ENCODE measurements around the gene GPC6.

GPC6 gene

DNA sequence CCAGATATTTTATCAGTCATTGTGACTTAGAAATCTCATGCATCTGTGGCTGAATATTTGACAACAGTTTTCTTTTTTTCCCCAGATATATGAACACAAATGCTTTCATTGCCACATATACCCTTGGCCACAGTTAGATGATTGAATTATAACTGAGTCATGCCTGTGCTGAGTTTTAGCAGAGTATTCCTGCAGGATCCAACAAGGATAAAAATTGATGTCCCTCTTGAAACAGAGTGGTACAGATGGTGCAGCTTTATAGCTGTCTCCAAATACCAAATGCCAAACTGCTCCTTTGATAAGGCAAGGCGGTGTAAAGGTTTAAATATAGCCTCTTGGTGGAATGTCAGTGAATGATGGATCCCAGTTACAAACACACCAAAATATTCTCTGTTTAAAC is 428.5 kb downstream of the GPC6 start:
- Histone ChIP-seq H3K9me3 (ENCODE audit: control insufficient read depth in 1 of 2, low read length in 2 of 2) (peaks cover 0 to 4% of the 10 kb centered on the region in 2 donors), H3K27me3 (ENCODE audit: low read depth, low read length) (no peaks in the 10 kb centered on the region), H3K4me3 (ENCODE audit: low read depth in 1 of 2, low read length in 2 of 2) (no peak overlapping the region), H3K36me3 (ENCODE audit: control insufficient read depth in 1 of 2, insufficient read depth in 2 of 2, low read length in 2 of 2) (no peaks in the 10 kb centered on the region), H3K27ac (ENCODE audit: low read length) (no peak overlapping the region), H3K4me1 (ENCODE audit: control insufficient read depth in 1 of 2, insufficient read depth in 2 of 2, low read length in 2 of 2) (no peaks in the 10 kb centered on the region)

DNA sequence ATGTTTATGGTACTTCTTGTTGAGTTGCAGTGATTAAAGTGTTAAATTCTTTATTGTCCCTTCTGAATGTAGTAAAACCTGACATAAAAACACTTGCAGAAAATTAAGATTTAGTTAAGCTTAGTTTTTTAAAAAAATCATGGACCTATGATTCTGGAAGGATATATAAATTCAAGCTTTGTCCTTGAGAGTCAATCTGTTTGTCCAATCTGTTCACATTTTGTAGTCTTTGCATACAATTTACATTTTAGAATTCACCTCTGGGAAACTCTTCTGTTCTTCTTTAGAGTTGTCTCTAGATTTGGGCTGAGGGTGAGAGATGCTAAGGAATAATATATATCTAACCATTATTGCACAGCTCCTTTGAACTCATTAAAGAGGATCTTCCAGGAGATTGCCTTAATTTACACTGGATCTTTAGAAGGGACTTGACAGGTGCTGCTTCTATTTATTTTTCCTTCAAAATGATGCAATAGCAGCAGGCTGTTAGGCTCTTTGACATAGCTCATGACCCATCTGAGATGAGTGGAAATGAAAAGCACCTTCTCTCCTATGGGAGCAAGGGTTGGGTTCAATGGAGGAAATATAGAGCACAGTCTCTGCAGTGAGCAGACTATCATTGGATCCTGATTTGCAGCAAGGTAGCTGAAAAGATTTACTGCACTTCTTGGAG is 433.9 kb downstream of the GPC6 start:
- Histone ChIP-seq H3K27ac (ENCODE audit: low read length) (no peak overlapping the region), H3K4me3 (ENCODE audit: low read depth in 1 of 2, low read length in 2 of 2) (no peak overlapping the region), H3K36me3 (ENCODE audit: control insufficient read depth in 1 of 2, insufficient read depth in 2 of 2, low read length in 2 of 2) (no peaks in the 10 kb centered on the region), H3K4me1 (ENCODE audit: control insufficient read depth in 1 of 2, insufficient read depth in 2 of 2, low read length in 2 of 2) (no peaks in the 10 kb centered on the region), H3K9me3 (ENCODE audit: control insufficient read depth in 1 of 2, low read length in 2 of 2) (peaks cover 0 to 4% of the 10 kb centered on the region in 2 donors), H3K27me3 (ENCODE audit: low read depth, low read length) (no peaks in the 10 kb centered on the region)

DNA sequence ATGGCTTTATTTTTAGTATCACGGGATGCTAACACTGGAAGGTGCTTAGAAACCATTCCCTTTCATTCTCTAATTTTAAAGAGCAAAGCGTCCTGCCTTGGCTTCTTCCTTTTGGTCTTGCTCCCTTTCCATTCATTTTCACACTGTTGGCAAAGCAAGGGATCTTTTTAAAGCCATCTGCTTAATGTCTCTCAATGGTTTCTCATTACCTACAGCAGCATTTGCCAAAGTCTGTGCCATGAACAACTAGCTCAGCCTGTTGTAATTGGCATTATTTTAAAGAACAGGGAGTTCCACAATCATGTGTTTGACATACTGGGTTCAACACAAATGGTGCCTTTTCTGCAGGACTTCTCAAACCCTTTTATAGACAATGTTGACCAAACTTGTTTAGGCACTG is 444.3 kb downstream of the GPC6 start:
- Histone ChIP-seq H3K27ac (ENCODE audit: low read length) (no peak overlapping the region), H3K36me3 (ENCODE audit: control insufficient read depth in 1 of 2, insufficient read depth in 2 of 2, low read length in 2 of 2) (no peaks in the 10 kb centered on the region), H3K4me3 (ENCODE audit: low read depth in 1 of 2, low read length in 2 of 2) (no peak overlapping the region), H3K4me1 (ENCODE audit: control insufficient read depth in 1 of 2, insufficient read depth in 2 of 2, low read length in 2 of 2) (no peaks in the 10 kb centered on the region), H3K27me3 (ENCODE audit: low read depth, low read length) (no peaks in the 10 kb centered on the region), H3K9me3 (ENCODE audit: control insufficient read depth in 1 of 2, low read length in 2 of 2) (no peaks in the 10 kb centered on the region)

DNA sequence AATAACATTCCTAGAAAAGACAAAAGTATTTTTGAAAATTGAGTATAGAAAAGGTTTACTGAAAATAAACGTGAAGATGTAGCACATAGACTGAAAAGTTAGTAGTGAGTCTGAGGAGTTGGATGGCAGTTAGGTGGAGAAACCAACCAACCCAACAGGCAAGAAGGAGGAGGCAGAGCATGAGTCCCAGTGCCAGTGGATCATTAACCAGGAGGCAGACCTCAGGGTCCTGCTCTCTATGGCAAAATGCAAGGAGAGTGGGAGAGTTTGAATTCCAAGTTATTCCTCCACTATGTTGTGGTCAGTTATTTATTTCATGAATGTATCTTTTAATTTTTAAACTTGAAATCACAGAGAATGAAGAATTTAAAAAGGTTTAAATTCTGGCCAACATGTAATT is 446.4 kb downstream of the GPC6 start:
- Histone ChIP-seq H3K27ac (ENCODE audit: low read length) (no peak overlapping the region), H3K36me3 (ENCODE audit: control insufficient read depth in 1 of 2, insufficient read depth in 2 of 2, low read length in 2 of 2) (no peaks in the 10 kb centered on the region), H3K27me3 (ENCODE audit: low read depth, low read length) (no peaks in the 10 kb centered on the region)

DNA sequence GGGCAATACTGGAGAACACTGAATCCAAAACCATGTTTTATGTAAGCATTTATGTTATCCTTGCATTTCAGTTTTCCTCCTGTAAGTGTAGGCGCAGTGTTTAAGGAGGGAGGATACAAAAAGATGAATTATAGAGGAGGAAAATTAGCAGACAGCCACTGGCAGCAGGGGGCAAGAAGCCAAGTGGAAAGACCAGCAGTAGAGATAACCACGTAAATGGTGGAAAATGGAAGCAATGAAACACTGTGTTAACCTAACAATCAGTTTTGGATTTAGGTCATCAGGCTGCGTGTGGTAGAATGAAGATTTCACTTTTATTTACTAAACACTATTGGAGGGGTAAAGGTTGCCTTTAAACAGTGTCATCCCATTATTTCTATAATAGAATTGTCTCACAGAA is 447.3 kb downstream of the GPC6 start:
- Histone ChIP-seq H3K9me3 (ENCODE audit: control insufficient read depth in 1 of 2, low read length in 2 of 2) (no peaks in the 10 kb centered on the region), H3K4me3 (ENCODE audit: low read depth in 1 of 2, low read length in 2 of 2) (no peak overlapping the region), H3K27me3 (ENCODE audit: low read depth, low read length) (no peaks in the 10 kb centered on the region), H3K36me3 (ENCODE audit: control insufficient read depth in 1 of 2, insufficient read depth in 2 of 2, low read length in 2 of 2) (no peaks in the 10 kb centered on the region), H3K27ac (ENCODE audit: low read length) (no peak overlapping the region), H3K4me1 (ENCODE audit: control insufficient read depth in 1 of 2, insufficient read depth in 2 of 2, low read length in 2 of 2) (no peaks in the 10 kb centered on the region)

More for the DNA sequence above, 446.4 kb downstream of the GPC6 start:
- Histone ChIP-seq H3K9me3 (ENCODE audit: control insufficient read depth in 1 of 2, low read length in 2 of 2) (no peaks in the 10 kb centered on the region), H3K4me3 (ENCODE audit: low read depth in 1 of 2, low read length in 2 of 2) (no peak overlapping the region), H3K4me1 (ENCODE audit: control insufficient read depth in 1 of 2, insufficient read depth in 2 of 2, low read length in 2 of 2) (no peaks in the 10 kb centered on the region)

DNA sequence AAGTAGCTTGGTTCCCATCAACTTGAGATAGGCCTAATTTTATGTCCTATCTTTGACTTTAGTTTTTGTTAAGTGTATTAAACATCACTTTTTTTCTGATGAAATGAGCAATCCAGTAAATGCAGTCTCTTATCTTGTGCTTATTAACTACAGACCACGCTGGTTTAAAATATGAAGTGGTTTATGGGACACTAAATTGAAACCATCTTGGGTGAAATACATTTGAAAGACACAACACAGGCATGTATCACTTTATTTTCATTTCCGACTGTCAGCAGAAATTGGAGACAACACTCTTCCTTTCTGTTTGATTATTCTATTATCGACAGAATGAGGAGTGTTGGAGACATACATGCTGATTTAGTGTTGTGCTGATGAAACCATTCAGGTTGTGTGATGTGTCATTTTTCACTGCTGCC is 447.7 kb downstream of the GPC6 start:
- H3K27ac ChIP-seq (ENCODE audit: low read length), result no peak overlapping the region
- no peaks in the 10 kb centered on the region for H3K36me3 ChIP-seq (ENCODE audit: control insufficient read depth in 1 of 2, insufficient read depth in 2 of 2, low read length in 2 of 2)
- H3K4me1 ChIP-seq (ENCODE audit: control insufficient read depth in 1 of 2, insufficient read depth in 2 of 2, low read length in 2 of 2), result no peaks in the 10 kb centered on the region
- H3K4me3 ChIP-seq (ENCODE audit: low read depth in 1 of 2, low read length in 2 of 2), result no peak overlapping the region
- no peaks in the 10 kb centered on the region for H3K27me3 ChIP-seq (ENCODE audit: low read depth, low read length)
- no peaks in the 10 kb centered on the region for H3K9me3 ChIP-seq (ENCODE audit: control insufficient read depth in 1 of 2, low read length in 2 of 2)

DNA sequence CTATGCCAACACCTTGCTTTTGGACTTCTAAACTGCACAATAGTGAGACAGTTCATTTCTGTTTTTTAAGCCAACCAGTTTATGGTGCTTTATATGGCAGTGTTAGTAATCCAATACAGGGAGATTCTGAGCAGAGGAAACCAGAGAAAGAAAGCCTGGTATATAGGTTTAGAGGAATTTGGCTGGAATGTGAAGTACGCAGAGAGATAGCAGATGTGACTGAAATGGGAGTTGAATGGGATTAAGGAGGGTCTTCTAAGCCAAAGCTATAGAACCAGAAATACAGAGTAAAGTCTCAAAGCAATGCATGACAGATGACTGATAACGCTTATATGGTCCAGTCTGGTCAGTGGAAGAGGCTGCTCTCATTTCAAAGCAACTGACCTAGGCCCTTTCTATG is 453.7 kb downstream of the GPC6 start:
- no peaks in the 10 kb centered on the region for H3K9me3 ChIP-seq (ENCODE audit: control insufficient read depth in 1 of 2, low read length in 2 of 2)
- no peaks in the 10 kb centered on the region for H3K4me1 ChIP-seq (ENCODE audit: control insufficient read depth in 1 of 2, insufficient read depth in 2 of 2, low read length in 2 of 2)
- H3K4me3 ChIP-seq (ENCODE audit: low read depth in 1 of 2, low read length in 2 of 2), result no peak overlapping the region
- no peaks in the 10 kb centered on the region for H3K36me3 ChIP-seq (ENCODE audit: control insufficient read depth in 1 of 2, insufficient read depth in 2 of 2, low read length in 2 of 2)
- H3K27ac ChIP-seq (ENCODE audit: low read length), result no peak overlapping the region
- no peaks in the 10 kb centered on the region for H3K27me3 ChIP-seq (ENCODE audit: low read depth, low read length)

DNA sequence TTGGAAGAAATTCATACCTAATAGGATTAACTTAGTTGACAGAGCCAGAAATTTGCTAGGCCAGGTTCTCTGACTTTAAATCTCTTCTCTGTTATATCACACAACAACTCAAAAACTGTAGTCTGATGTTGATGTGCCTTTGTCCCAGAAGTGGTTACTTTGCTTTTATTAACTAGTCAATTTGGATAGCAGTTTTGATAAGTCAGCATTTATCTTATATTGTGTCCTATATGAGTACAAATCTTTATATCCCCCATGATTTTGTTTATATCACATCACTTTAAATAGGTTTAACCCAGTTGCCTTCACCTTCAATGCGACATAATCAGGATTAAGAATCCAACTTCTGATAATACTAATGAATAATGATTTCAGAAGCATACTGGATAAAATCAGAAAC is 459.3 kb downstream of the GPC6 start:
- Histone ChIP-seq H3K36me3 (ENCODE audit: control insufficient read depth in 1 of 2, insufficient read depth in 2 of 2, low read length in 2 of 2) (no peaks in the 10 kb centered on the region), H3K27me3 (ENCODE audit: low read depth, low read length) (no peaks in the 10 kb centered on the region), H3K4me1 (ENCODE audit: control insufficient read depth in 1 of 2, insufficient read depth in 2 of 2, low read length in 2 of 2) (no peaks in the 10 kb centered on the region), H3K4me3 (ENCODE audit: low read depth in 1 of 2, low read length in 2 of 2) (no peak overlapping the region), H3K9me3 (ENCODE audit: control insufficient read depth in 1 of 2, low read length in 2 of 2) (no peaks in the 10 kb centered on the region), H3K27ac (ENCODE audit: low read length) (no peak overlapping the region)

DNA sequence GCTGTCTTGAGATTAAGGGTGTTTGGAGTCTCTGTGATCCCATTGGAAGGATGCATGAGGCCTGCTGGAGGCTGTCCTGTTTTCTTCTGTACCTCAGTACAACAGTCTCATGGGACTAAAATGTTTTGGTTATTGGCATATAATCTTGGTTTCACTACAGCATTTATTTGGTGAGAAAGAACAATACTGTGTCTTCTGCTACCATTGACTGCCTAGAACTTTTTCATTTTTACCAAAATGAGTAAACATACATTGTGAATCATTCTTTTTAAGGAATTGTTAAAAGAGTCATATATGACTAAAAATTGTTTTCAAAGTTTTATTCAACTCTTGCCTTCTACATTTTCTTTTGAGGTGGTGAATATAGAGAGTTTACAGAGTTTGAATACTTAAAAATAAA is 459.8 kb downstream of the GPC6 start:
- no peaks in the 10 kb centered on the region for H3K36me3 ChIP-seq (ENCODE audit: control insufficient read depth in 1 of 2, insufficient read depth in 2 of 2, low read length in 2 of 2)
- H3K4me1 ChIP-seq (ENCODE audit: control insufficient read depth in 1 of 2, insufficient read depth in 2 of 2, low read length in 2 of 2), result no peaks in the 10 kb centered on the region
- no peak overlapping the region for H3K4me3 ChIP-seq (ENCODE audit: low read depth in 1 of 2, low read length in 2 of 2)
- H3K27ac ChIP-seq (ENCODE audit: low read length), result no peak overlapping the region
- H3K9me3 ChIP-seq (ENCODE audit: control insufficient read depth in 1 of 2, low read length in 2 of 2), result no peaks in the 10 kb centered on the region
- H3K27me3 ChIP-seq (ENCODE audit: low read depth, low read length), result no peaks in the 10 kb centered on the region

DNA sequence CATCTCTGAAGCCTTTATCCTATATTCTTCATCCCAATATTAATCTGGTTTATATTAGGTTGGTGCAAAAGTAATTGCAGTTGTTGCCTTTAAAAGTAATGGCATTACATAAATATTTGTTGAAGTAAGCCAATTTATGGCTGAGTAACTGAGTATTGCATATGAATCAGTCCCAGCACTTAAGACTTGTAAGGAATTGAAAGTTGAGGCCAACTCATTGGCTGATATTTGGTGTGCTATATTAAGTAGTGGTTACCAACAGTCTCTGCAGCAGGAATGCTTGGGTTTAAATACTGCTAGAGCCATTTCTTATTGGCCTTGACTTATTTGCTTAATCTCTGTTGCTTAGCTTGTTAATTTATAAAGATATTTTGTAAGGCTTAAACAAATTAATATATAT is 460.7 kb downstream of the GPC6 start:
- no peaks in the 10 kb centered on the region for H3K9me3 ChIP-seq (ENCODE audit: control insufficient read depth in 1 of 2, low read length in 2 of 2)
- H3K27ac ChIP-seq (ENCODE audit: low read length), result no peak overlapping the region
- no peaks in the 10 kb centered on the region for H3K36me3 ChIP-seq (ENCODE audit: control insufficient read depth in 1 of 2, insufficient read depth in 2 of 2, low read length in 2 of 2)
- no peaks in the 10 kb centered on the region for H3K27me3 ChIP-seq (ENCODE audit: low read depth, low read length)
- H3K4me3 ChIP-seq (ENCODE audit: low read depth in 1 of 2, low read length in 2 of 2), result no peak overlapping the region
- H3K4me1 ChIP-seq (ENCODE audit: control insufficient read depth in 1 of 2, insufficient read depth in 2 of 2, low read length in 2 of 2), result no peaks in the 10 kb centered on the region

DNA sequence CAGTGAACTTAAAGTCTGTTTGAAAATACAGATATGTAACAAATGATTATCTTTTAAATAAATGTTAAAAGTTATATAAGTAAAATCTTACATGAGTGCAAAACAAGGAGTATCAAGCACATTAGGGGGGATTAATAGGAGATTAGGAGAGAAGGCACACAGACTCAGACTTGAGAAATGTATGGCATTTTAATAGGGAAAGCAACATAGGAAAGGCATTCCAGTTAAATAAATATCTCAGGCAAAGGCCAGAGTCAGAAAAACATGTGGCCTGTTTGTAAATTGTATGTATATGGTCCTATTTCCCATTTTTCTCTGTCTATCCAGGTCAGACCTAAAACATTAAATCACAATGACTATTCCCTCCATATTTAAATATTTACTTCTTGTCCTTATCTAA is 462.7 kb downstream of the GPC6 start:
- no peaks in the 10 kb centered on the region for H3K4me1 ChIP-seq (ENCODE audit: control insufficient read depth in 1 of 2, insufficient read depth in 2 of 2, low read length in 2 of 2)
- no peaks in the 10 kb centered on the region for H3K9me3 ChIP-seq (ENCODE audit: control insufficient read depth in 1 of 2, low read length in 2 of 2)
- H3K36me3 ChIP-seq (ENCODE audit: control insufficient read depth in 1 of 2, insufficient read depth in 2 of 2, low read length in 2 of 2), result no peaks in the 10 kb centered on the region
- H3K27me3 ChIP-seq (ENCODE audit: low read depth, low read length), result no peaks in the 10 kb centered on the region
- no peak overlapping the region for H3K27ac ChIP-seq (ENCODE audit: low read length)
- no peak overlapping the region for H3K4me3 ChIP-seq (ENCODE audit: low read depth in 1 of 2, low read length in 2 of 2)

DNA sequence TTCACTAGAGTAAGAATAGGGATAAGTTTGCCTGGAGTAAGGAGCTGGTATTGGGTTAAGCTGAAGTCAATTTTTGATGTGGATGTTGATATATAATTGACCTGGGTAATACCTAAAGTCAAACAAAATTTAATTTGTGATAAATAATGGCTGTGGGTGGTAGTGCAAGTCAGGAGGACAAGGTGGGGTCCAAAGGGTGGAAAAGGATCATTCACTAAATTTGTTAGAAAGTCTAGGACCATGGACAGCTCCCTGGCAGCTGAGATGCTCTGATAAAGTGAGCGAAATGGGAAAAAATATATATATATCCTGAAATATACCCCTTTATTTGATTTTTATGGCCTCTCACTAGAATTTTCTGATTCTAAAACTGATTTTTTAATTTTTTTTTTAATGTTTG is 463.5 kb downstream of the GPC6 start:
- Histone ChIP-seq H3K27ac (ENCODE audit: low read length) (no peak overlapping the region), H3K9me3 (ENCODE audit: control insufficient read depth in 1 of 2, low read length in 2 of 2) (no peaks in the 10 kb centered on the region), H3K4me1 (ENCODE audit: control insufficient read depth in 1 of 2, insufficient read depth in 2 of 2, low read length in 2 of 2) (no peaks in the 10 kb centered on the region), H3K36me3 (ENCODE audit: control insufficient read depth in 1 of 2, insufficient read depth in 2 of 2, low read length in 2 of 2) (no peaks in the 10 kb centered on the region), H3K4me3 (ENCODE audit: low read depth in 1 of 2, low read length in 2 of 2) (no peak overlapping the region), H3K27me3 (ENCODE audit: low read depth, low read length) (no peaks in the 10 kb centered on the region)

All from muscle layer of duodenum (tissue), 2 donors.